ENCODE results near the gene STING1. TPM values are rescaled to one million over a fixed set of nuclear protein-coding genes. Genes with fewer than 3 reads are reported as not detected.
"Not testable (repeated sequence)": the region's sequence is repeated elsewhere in the genome, so short reads cannot be mapped to it uniquely, and the experiment has no call there.

The STING1 gene
- total RNA-seq, 2 experiments from 2014 or later, result 339 to 344 TPM

- ChIA-PET CTCF (interaction anchor here (0.5 to 5.3 kb wide), 8 partner anchors 12 to 76 kb away, joined by 3 to 29 read pairs (median 4); partner anchors contain the start of gene STING1), POLR2A (interaction anchor here (1.6 to 1.9 kb wide), 2 partner anchors 14 to 17 kb away, joined by 9 to 15 read pairs; partner anchors contain the start of gene STING1)
- Mint-ChIP-seq H3K27ac (peak overlapping the region; percentile 73), H3K36me3 (no peaks in the 10 kb centered on the region), H3K4me1 (ENCODE audit: low read depth) (peaks cover 26% of the 10 kb centered on the region), H3K27me3 (no peaks in the 10 kb centered on the region), H3K4me3 (no peak overlapping the region), H3K9me3 (no peaks in the 10 kb centered on the region)
- intact Hi-C loops (cut with micrococcal nuclease), result no loop called here
- peak; percentile 51 for DNase-seq
Observed at GRCh38 chr5:139495638-139496435, 13.3 kb upstream of the STING1 start.

DNA sequence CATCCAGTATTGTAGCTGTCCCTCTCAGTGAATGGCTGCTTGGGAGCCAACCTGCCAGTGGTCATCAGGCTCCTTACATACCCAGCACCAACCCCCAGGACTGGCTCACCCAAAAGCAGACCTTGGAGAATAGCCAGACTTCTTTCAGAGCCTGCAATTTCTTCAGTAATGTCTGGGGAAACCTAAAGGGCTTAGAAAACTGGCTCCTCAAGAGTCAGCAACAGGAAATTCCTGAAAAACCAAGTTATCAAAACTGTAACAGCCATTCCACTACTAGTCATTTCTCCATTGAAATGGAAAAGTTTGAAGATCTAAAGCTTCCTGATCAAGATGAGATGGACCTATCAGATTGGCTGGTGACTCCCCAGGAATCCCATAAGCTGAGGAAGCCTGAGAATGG lies 12.3 kb upstream of the STING1 start:
- H3K4me3 Mint-ChIP-seq, result no peak overlapping the region
- H3K4me1 Mint-ChIP-seq (ENCODE audit: low read depth), result peaks cover 26% of the 10 kb centered on the region
- H3K36me3 Mint-ChIP-seq, result no peaks in the 10 kb centered on the region
- no peaks in the 10 kb centered on the region for H3K27me3 Mint-ChIP-seq
- no peak overlapping the region for H3K27ac Mint-ChIP-seq
- no peaks in the 10 kb centered on the region for H3K9me3 Mint-ChIP-seq
- CTCF ChIA-PET, result interaction anchor here (0.5 to 5.3 kb wide), 5 partner anchors 12 to 72 kb away, joined by 3 to 29 read pairs (median 7); partner anchors contain the start of genes ECSCR and STING1
- DNase-seq, result no peak
- intact Hi-C loops (cut with micrococcal nuclease), result no loop called here
- POLR2A ChIA-PET, result interaction anchor here (1.9 kb wide), 1 partner anchor 13 kb away, joined by 15 read pairs; the partner anchor contains the start of gene STING1

- no peaks in the 10 kb centered on the region for H3K36me3 Mint-ChIP-seq
- H3K4me3 Mint-ChIP-seq, result no peak overlapping the region
- DNase-seq, result no peak
- H3K4me1 Mint-ChIP-seq (ENCODE audit: low read depth), result peaks cover 26% of the 10 kb centered on the region
- H3K27me3 Mint-ChIP-seq, result no peaks in the 10 kb centered on the region
- no peak overlapping the region for H3K27ac Mint-ChIP-seq
- intact Hi-C loops (cut with micrococcal nuclease), result no loop called here
- ChIA-PET CTCF (interaction anchor here (1.0 to 5.3 kb wide), 4 partner anchors 12 to 71 kb away, joined by 3 to 29 read pairs (median 14); partner anchors contain the start of genes ECSCR and STING1), POLR2A (interaction anchor here (0.7 kb wide), 1 partner anchor 8 kb away, joined by 3 read pairs; no protein-coding TSS in a partner anchor)
- H3K9me3 Mint-ChIP-seq, result no peaks in the 10 kb centered on the region
Observed at GRCh38 chr5:139494256-139494655, 11.7 kb upstream of the STING1 start.

- intact Hi-C loops (cut with micrococcal nuclease), result no loop called here
- H3K27me3 Mint-ChIP-seq, result no peaks in the 10 kb centered on the region
- H3K4me3 Mint-ChIP-seq, result no peak overlapping the region
- no peak for DNase-seq
- ChIA-PET POLR2A (no interaction called here), CTCF (interaction anchor here (5.3 kb wide), 1 partner anchor 70 kb away, joined by 29 read pairs; no protein-coding TSS in a partner anchor)
- no peaks in the 10 kb centered on the region for H3K9me3 Mint-ChIP-seq
- H3K27ac Mint-ChIP-seq, result no peak overlapping the region
- peaks cover 35% of the 10 kb centered on the region for H3K4me1 Mint-ChIP-seq (ENCODE audit: low read depth)
- H3K36me3 Mint-ChIP-seq, result no peaks in the 10 kb centered on the region
Observed at GRCh38 chr5:139492700-139493192, 10.2 kb upstream of the STING1 start.

DNA sequence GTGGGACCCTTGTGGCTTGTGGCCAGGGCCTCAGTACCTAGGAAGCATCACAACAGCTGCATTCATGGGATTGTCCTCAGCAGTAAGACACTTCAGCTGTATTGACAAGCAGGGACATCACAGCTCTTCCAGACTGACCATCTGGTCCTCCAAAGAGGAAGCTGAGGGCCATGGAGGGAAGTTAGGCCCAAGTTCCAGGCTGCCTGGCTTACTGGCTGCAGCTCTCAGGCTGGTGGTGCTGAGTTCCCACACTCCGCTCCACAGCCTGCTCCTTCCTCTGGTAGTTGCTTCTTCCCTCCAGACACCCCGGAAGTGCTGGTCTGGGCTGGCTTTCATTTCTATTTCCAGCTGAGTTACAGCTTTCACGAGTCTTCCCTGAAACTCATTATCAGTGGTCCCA lies 5.7 kb upstream of the STING1 start:
- H3K27ac Mint-ChIP-seq, result no peak overlapping the region

GRCh38 chr5:139486201-139486600 lies 3.6 kb upstream of the STING1 start:
- Mint-ChIP-seq H3K9me3 (no peaks in the 10 kb centered on the region), H3K4me3 (no peak overlapping the region), H3K27ac (no peak overlapping the region), H3K4me1 (ENCODE audit: low read depth) (peaks cover 17% of the 10 kb centered on the region), H3K27me3 (no peaks in the 10 kb centered on the region), H3K36me3 (peaks cover 15% of the 10 kb centered on the region)
- intact Hi-C loops (cut with micrococcal nuclease), result no loop called here
- CTCF ChIA-PET, result no interaction called here
- no peak for DNase-seq
- POLR2A ChIA-PET, result no interaction called here

More for the DNA sequence above, 5.7 kb upstream of the STING1 start:
- ChIA-PET CTCF (interaction anchor here (0.6 kb wide), 1 partner anchor 66 kb away, joined by 4 read pairs; no protein-coding TSS in a partner anchor), POLR2A (no interaction called here)
- H3K36me3 Mint-ChIP-seq, result no peaks in the 10 kb centered on the region
- no peaks in the 10 kb centered on the region for H3K27me3 Mint-ChIP-seq
- DNase-seq, result no peak
- H3K4me1 Mint-ChIP-seq (ENCODE audit: low read depth), result peaks cover 18% of the 10 kb centered on the region
- intact Hi-C loops (cut with micrococcal nuclease), result no loop called here
- no peak overlapping the region for H3K4me3 Mint-ChIP-seq
- no peaks in the 10 kb centered on the region for H3K9me3 Mint-ChIP-seq

GRCh38 chr5:139482890-139483208 lies 291 bp upstream of the STING1 start:
- peak overlapping the region; percentile 99 for H3K27ac Mint-ChIP-seq
- H3K36me3 Mint-ChIP-seq, result peaks cover 42% of the 10 kb centered on the region

GRCh38 chr5:139481580-139482049 lies 943 bp downstream of the STING1 start:
- H3K4me1 Mint-ChIP-seq (ENCODE audit: low read depth), result peaks cover 43% of the 10 kb centered on the region
- no peaks in the 10 kb centered on the region for H3K27me3 Mint-ChIP-seq
- peak overlapping the region; percentile 94 for H3K4me3 Mint-ChIP-seq
- POLR2A ChIA-PET, result interaction anchor here (0.6 to 4.2 kb wide), 19 partner anchors 10 to 1215 kb away, joined by 3 to 79 read pairs (median 8); partner anchors contain the start of genes DNAJC18, ECSCR, SMIM33 and SPATA24
- peak overlapping the region; percentile 99 for H3K27ac Mint-ChIP-seq
- H3K36me3 Mint-ChIP-seq, result peaks cover 47% of the 10 kb centered on the region
- intact Hi-C loops (cut with micrococcal nuclease), result loop anchor here (1.0 to 2.0 kb wide), 7 partner anchors 8 to 67 kb away; partner anchors contain the start of gene DNAJC18
- CTCF ChIA-PET, result interaction anchor here (0.7 to 5.2 kb wide), 17 partner anchors 11 to 284 kb away, joined by 3 to 55 read pairs (median 7); partner anchors contain the start of genes DNAJC18, SMIM33 and SPATA24
- H3K9me3 Mint-ChIP-seq, result no peaks in the 10 kb centered on the region
- DNase-seq, result no peak

More at GRCh38 chr5:139482890-139483208, 291 bp upstream of the STING1 start:
- not testable (repeated sequence) for H3K27me3 Mint-ChIP-seq, DNase-seq, H3K9me3 Mint-ChIP-seq
- peaks cover 32% of the 10 kb centered on the region for H3K4me1 Mint-ChIP-seq (ENCODE audit: low read depth)
- H3K4me3 Mint-ChIP-seq, result peak overlapping the region; percentile 94
- intact Hi-C loops (cut with micrococcal nuclease), result loop anchor here (1.0 to 2.0 kb wide), 6 partner anchors 24 to 68 kb away; partner anchors contain the start of gene DNAJC18
- ChIA-PET CTCF (interaction anchor here (0.7 to 5.2 kb wide), 12 partner anchors 12 to 88 kb away, joined by 3 to 55 read pairs (median 8); partner anchors contain the start of genes DNAJC18 and SMIM33), POLR2A (interaction anchor here (1.2 to 4.2 kb wide), 16 partner anchors 11 to 189 kb away, joined by 4 to 79 read pairs (median 15); partner anchors contain the start of genes DNAJC18, ECSCR, SMIM33 and SPATA24)

- H3K27ac Mint-ChIP-seq, result peak overlapping the region; percentile 99
- peak; percentile 72 for DNase-seq
- peaks cover 49% of the 10 kb centered on the region for H3K36me3 Mint-ChIP-seq
- intact Hi-C loops (cut with micrococcal nuclease), result loop anchor here (1.0 kb wide), 1 partner anchor 8 kb away; no protein-coding TSS in a partner anchor
- peaks cover 47% of the 10 kb centered on the region for H3K4me1 Mint-ChIP-seq (ENCODE audit: low read depth)
- peak overlapping the region; percentile 94 for H3K4me3 Mint-ChIP-seq
- POLR2A ChIA-PET, result interaction anchor here (0.8 to 4.2 kb wide), 15 partner anchors 9 to 90 kb away, joined by 3 to 79 read pairs (median 15); partner anchors contain the start of genes DNAJC18, SMIM33, SPATA24 and UBE2D2
- CTCF ChIA-PET, result interaction anchor here (0.8 to 5.2 kb wide), 13 partner anchors 10 to 284 kb away, joined by 3 to 55 read pairs (median 5); partner anchors contain the start of genes DNAJC18, SMIM33 and SPATA24
- H3K9me3 Mint-ChIP-seq, result no peaks in the 10 kb centered on the region
- no peaks in the 10 kb centered on the region for H3K27me3 Mint-ChIP-seq
Observed at GRCh38 chr5:139481122-139481533, 1.4 kb downstream of the STING1 start.

- ChIA-PET CTCF (interaction anchor here (1.4 to 5.2 kb wide), 2 partner anchors 20 to 57 kb away, joined by 3 to 40 read pairs; no protein-coding TSS in a partner anchor), POLR2A (interaction anchor here (0.9 to 4.2 kb wide), 7 partner anchors 9 to 204 kb away, joined by 3 to 69 read pairs (median 6); partner anchors contain the start of genes DNAJC18, SMIM33 and UBE2D2)
- DNase-seq; intact Hi-C loops (cut with micrococcal nuclease); H3K27ac Mint-ChIP-seq; H3K4me3 Mint-ChIP-seq; H3K9me3 Mint-ChIP-seq; H3K27me3 Mint-ChIP-seq: not testable (repeated sequence)
- H3K36me3 Mint-ChIP-seq, result peaks cover 61% of the 10 kb centered on the region
- peaks cover 61% of the 10 kb centered on the region for H3K4me1 Mint-ChIP-seq (ENCODE audit: low read depth)
Observed at GRCh38 chr5:139479729-139480128, 2.8 kb downstream of the STING1 start.

DNA sequence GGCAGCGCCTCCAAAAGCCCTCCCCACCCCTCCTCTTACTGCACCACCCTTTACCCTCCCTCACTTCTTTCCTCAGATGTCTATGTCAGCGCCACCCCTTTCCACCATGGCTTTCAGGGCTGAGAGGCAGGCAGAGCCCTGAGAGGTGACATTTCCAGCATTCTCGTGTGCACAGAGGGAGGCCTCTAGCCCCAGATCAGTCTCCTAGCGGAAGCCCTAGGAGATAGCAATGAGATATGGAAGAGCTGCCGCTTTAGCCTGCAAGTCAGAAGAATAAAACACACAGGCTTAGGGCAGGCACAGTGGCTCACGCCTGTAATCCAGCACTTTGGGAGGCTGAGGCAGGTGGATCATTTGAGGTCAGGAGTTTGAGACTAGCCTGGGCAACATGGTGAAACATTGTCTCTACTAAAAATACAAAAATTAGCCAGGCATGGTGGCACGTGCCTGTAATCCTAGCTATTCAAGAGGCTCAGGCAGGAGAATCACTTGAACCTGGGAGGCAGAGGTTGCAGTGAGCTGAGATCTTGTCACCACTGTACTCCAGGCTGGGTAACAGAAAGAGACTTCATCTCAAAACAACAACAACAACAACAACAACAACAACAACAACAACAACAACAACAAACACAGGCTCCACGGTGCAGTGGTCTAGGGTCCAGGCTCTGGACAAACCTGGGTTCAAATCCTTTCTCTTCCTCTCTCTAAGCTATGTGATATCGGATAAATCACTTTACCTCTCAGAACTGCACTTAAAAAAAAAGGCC lies 3.7 kb downstream of the STING1 start:
- peak overlapping the region; percentile 59 for H3K4me3 Mint-ChIP-seq
- intact Hi-C loops (cut with micrococcal nuclease); H3K9me3 Mint-ChIP-seq; H3K27me3 Mint-ChIP-seq; DNase-seq: not testable (repeated sequence)
- peaks cover 64% of the 10 kb centered on the region for H3K36me3 Mint-ChIP-seq
- POLR2A ChIA-PET, result interaction anchor here (0.9 to 1.9 kb wide), 6 partner anchors 8 to 203 kb away, joined by 3 to 6 read pairs (median 4); partner anchors contain the start of genes DNAJC18 and SMIM33
- CTCF ChIA-PET, result interaction anchor here (1.4 to 5.2 kb wide), 3 partner anchors 19 to 56 kb away, joined by 3 to 40 read pairs (median 4); no protein-coding TSS in a partner anchor
- peaks cover 69% of the 10 kb centered on the region for H3K4me1 Mint-ChIP-seq (ENCODE audit: low read depth)
- peak overlapping the region; percentile 71 for H3K27ac Mint-ChIP-seq

Data from activated CD4-positive, alpha-beta memory T cell treated with anti-CD3 and anti-CD28 coated beads for 36 hours (primary cell).